HS-27A (cell line): ENCODE data around the gene FBXO7.

Source experiments
- DNase-seq: peaks from one replicate; pipeline ENCODE4 v3.0.0-alpha.2; 2012; ENCODE audit warnings: low read depth, missing footprints

The FBXO7 gene

GRCh38 chr22:32531931-32532819 lies 57.6 kb downstream of the FBXO7 start:
- peak; percentile 59 for DNase-seq

GRCh38 chr22:32532820-32533128 lies 58.2 kb downstream of the FBXO7 start:
- DNase-seq = no peak

- no peak for DNase-seq
Observed at GRCh38 chr22:32533265-32534111, 58.9 kb downstream of the FBXO7 start.

- no peak for DNase-seq
Observed at GRCh38 chr22:32534252-32535235, 59.9 kb downstream of the FBXO7 start.

GRCh38 chr22:32535531-32536190 lies 61.0 kb downstream of the FBXO7 start:
- DNase-seq = no peak

GRCh38 chr22:32536352-32536751 lies 61.7 kb downstream of the FBXO7 start:
- no peak for DNase-seq

GRCh38 chr22:32538521-32538920 lies 63.9 kb downstream of the FBXO7 start:
- DNase-seq = no peak

GRCh38 chr22:32539631-32540421 lies 65.2 kb downstream of the FBXO7 start:
- no peak for DNase-seq

- DNase-seq = no peak
Observed at GRCh38 chr22:32541481-32541880, 66.9 kb downstream of the FBXO7 start.

GRCh38 chr22:32542066-32542676 lies 67.6 kb downstream of the FBXO7 start:
- no peak for DNase-seq

- no peak for DNase-seq
Observed at GRCh38 chr22:32542677-32543357, 68.2 kb downstream of the FBXO7 start.

- no peak for DNase-seq
Observed at GRCh38 chr22:32544953-32545558, 70.4 kb downstream of the FBXO7 start.

- DNase-seq = no peak
Observed at GRCh38 chr22:32545801-32546200, 71.2 kb downstream of the FBXO7 start.

GRCh38 chr22:32546496-32546895 lies 71.9 kb downstream of the FBXO7 start:
- no peak for DNase-seq

GRCh38 chr22:32546935-32547334 lies 72.3 kb downstream of the FBXO7 start:
- no peak for DNase-seq

- no peak for DNase-seq
Observed at GRCh38 chr22:32548039-32548438, 73.4 kb downstream of the FBXO7 start.
